ENCODE data around the gene AUP1.
A peak's percentile ranks its signal among the peaks of the same experiment; 100 is the strongest.

AUP1 gene

DNA sequence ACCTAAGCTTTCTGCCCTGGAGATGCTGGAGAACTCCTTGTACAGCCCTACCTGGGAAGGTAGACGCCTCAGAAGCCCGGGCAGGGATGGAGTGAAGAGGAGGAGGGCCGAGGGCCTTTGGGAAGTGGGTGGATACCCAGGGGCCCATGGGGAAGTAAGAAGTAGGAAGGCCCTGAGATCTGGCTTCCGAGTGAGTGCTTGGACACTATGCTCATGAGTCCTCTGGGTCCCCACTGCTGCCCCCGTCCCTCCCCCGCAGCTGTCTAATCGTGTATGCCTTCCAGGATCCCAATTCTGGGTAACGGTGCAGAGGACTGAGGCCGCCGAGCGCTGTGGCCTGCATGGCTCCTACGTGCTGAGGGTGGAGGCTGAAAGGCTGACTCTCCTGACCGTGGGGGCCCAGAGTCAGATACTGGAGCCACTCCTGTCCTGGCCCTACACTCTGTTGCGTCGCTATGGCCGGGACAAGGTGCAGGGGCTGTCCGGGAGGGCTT is 26.2 kb upstream of the AUP1 start:
- in situ Hi-C loops (cut with HindIII; ENCODE audit: low pct_ligation_motif_present, low sequenced_read_pairs): no loop called here
- peaks cover 6% of the 10 kb centered on the region for H3K36me3 ChIP-seq (replicated peaks)
- H3K27me3 ChIP-seq (replicated peaks): no peaks in the 10 kb centered on the region
- H3K4me3 ChIP-seq (ENCODE audit: low read depth, low read length): peak overlapping the region; percentile 90
- no peak overlapping the region for H3K27ac ChIP-seq
- TF ChIP-seq CTCF (IDR thresholded peaks at IDR 0.05; ENCODE audit: low read depth, low read length, missing control alignments): no peak
- DNase-seq: no peak

DNA sequence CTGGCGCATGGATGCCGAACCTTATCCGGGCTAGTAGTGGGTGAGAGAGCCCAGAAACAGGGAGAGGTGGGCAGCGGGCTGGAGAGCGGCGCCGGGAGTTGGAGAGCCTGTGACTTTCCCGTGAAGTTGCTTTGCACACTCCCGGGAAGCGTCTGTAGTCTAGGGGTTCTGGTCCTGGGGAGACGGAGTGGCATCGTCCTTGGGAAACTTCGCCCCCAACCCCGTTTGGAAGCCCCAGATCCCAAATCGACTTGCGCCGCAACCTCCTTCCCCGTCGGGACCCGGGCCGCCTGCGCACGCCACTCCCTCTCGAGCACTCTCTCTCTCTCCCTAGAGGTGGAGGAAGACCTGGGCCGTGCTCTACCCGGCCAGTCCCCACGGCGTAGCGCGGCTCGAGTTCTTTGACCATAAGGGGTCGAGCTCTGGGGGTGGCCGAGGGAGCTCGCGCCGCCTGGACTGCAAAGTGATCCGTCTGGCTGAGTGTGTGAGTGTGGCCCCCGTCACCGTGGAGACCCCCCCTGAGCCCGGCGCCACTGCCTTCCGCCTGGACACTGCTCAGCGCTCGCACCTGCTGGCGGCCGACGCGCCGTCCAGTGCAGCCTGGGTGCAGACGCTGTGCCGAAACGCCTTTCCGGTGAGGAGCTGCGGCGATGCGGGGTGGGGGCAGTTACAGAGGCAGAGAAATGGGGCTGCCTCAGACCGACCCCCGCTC is 25.5 kb upstream of the AUP1 start:
- in situ Hi-C loops (cut with HindIII; ENCODE audit: low pct_ligation_motif_present, low sequenced_read_pairs): no loop called here
- peak; percentile 25 for DNase-seq

DNA sequence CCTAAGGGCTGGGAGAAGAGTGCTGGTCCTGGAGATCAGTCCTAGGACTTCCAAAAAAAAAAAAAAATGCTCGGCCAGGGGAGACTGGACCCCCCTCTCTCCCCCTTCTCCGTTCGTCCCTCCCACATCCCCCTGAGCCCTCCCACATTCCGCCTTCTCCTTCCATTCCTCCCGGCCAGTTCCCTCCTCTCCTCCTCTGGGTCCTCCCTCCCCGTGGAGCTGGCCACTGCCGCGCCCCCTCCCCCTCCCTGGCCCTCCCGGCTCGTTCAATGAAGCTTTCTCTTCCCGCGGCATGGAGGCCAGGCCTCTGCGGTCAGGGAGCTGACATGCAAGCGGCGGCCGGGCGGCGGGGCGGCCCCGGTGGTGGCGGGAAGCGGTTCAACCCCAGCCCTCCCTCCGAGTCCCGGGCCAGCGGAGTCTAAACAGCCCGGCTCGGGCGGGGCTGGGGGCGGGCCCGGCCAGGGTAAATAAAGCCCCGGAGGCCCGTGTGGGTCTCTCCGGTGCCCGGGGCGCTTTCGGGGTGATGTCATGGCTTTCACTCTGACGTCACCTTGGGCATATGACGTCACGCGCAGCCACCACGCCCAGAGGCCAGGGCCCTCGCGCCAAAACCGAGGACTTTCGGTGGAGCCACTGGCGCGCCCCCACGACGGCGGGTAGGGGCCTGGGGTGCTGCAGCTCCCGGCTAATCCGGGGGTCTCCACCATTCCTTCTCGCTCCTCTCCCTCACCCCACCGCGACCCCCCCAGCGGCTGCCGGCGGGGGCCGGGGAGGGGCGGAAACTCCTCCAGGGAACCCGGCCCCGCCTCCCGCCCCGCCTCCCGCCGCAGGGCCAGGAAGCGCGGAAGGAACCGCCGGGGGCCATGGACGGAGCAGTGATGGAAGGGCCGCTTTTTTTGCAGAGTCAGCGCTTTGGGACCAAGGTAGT is 24.6 kb upstream of the AUP1 start, which contains the start of the genes DOK1 and LOXL3:
Gene DOK1, plus strand, starts transcription at position 829 of the 928 bp plus-strand sequence. Its CDS starts 35 bp downstream, at position 864.
Gene LOXL3, minus strand, starts transcription at position 51 of the 928 bp plus-strand sequence. CDS start 1,308 bp downstream, outside the sequence.
- H3K36me3 ChIP-seq (replicated peaks): peaks cover 6% of the 10 kb centered on the region
- in situ Hi-C loops (cut with HindIII; ENCODE audit: low pct_ligation_motif_present, low sequenced_read_pairs): no loop called here
- H3K27ac ChIP-seq: peak within 1 kb of the TSS; percentile 90
- TF ChIP-seq CTCF (IDR thresholded peaks at IDR 0.05; ENCODE audit: low read depth, low read length, missing control alignments): no peak
- peak; percentile 80 for DNase-seq
- no peaks in the 10 kb centered on the region for H3K27me3 ChIP-seq (replicated peaks)
- H3K4me3 ChIP-seq (ENCODE audit: low read depth, low read length): peak within 1 kb of the TSS; percentile 90

More for the DNA sequence above, 25.5 kb upstream of the AUP1 start:
- Histone ChIP-seq H3K27me3 (replicated peaks) (no peaks in the 10 kb centered on the region), H3K36me3 (replicated peaks) (peaks cover 6% of the 10 kb centered on the region), H3K4me3 (ENCODE audit: low read depth, low read length) (peak overlapping the region; percentile 90), H3K27ac (peak overlapping the region; percentile 90)
- peak; percentile 10 for TF ChIP-seq CTCF (IDR thresholded peaks at IDR 0.05; ENCODE audit: low read depth, low read length, missing control alignments)

GRCh38 chr2:74552914-74553811 is 23.7 kb upstream of the AUP1 start:
- peak overlapping the region; percentile 90 for H3K4me3 ChIP-seq (ENCODE audit: low read depth, low read length)

More at GRCh38 chr2:74552914-74553811, 23.7 kb upstream of the AUP1 start:
- Histone ChIP-seq H3K27ac (peak overlapping the region; percentile 90), H3K36me3 (replicated peaks) (peaks cover 6% of the 10 kb centered on the region), H3K27me3 (replicated peaks) (no peaks in the 10 kb centered on the region)
- TF ChIP-seq CTCF (IDR thresholded peaks at IDR 0.05; ENCODE audit: low read depth, low read length, missing control alignments): no peak
- in situ Hi-C loops (cut with HindIII; ENCODE audit: low pct_ligation_motif_present, low sequenced_read_pairs): no loop called here
- no peak for DNase-seq
